H9 (cell line): ENCODE measurements around the gene GRK1. TPM values are rescaled to one million over a fixed set of nuclear protein-coding genes. Genes with fewer than 3 reads are reported as not detected.

Source experiments
- DNase-seq: peaks from one replicate; pipeline ENCODE4 v3.0.0-alpha.2; 2017
- H2AFZ ChIP-seq: one replicate; pipeline ENCODE4 v1.6.1; 2013; ENCODE audit warnings: mild to moderate bottlenecking, low read length, control low read depth, moderate library complexity
- H2AK5ac ChIP-seq: 2 replicates; pipeline ENCODE4 v1.6.1; 2013; ENCODE audit warnings: low read length, control low read depth, mixed read lengths; ENCODE audit not compliant: insufficient read length
- H2BK120ac ChIP-seq: one replicate; pipeline ENCODE4 v1.6.1; 2013; ENCODE audit warnings: low read depth, mild to moderate bottlenecking, low read length, control low read depth, inconsistent platforms; ENCODE audit not compliant: poor library complexity, severe bottlenecking
- H2BK12ac ChIP-seq: 2 replicates; pipeline ENCODE4 v1.6.1; 2013; ENCODE audit warnings: low read length, control low read depth, mixed read lengths, low read depth; ENCODE audit not compliant: insufficient read length
- H2BK15ac ChIP-seq: 2 replicates; pipeline ENCODE4 v1.6.1; 2013; ENCODE audit warnings: low read depth, low read length, control low read depth
- H2BK20ac ChIP-seq: one replicate; pipeline ENCODE4 v1.6.1; 2013; ENCODE audit warnings: low read depth, mild to moderate bottlenecking, low read length, control low read depth, inconsistent platforms; ENCODE audit not compliant: poor library complexity, severe bottlenecking
- H2BK5ac ChIP-seq: 2 replicates; pipeline ENCODE4 v1.6.1; 2013; ENCODE audit warnings: low read length, control low read depth, mixed read lengths; ENCODE audit not compliant: insufficient read length
- H3K14ac ChIP-seq: 2 replicates; pipeline ENCODE4 v1.6.1; 2013; ENCODE audit warnings: low read length, control low read depth; ENCODE audit not compliant: insufficient read depth
- H3K18ac ChIP-seq: 2 replicates; pipeline ENCODE4 v1.6.1; 2013; ENCODE audit warnings: low read depth, mild to moderate bottlenecking, mixed read lengths, low read length, control low read depth; ENCODE audit not compliant: insufficient read length
- H3K23ac ChIP-seq: 2 replicates; pipeline ENCODE4 v1.6.1; 2013; ENCODE audit warnings: low read length, control low read depth, mixed read lengths, low read depth; ENCODE audit not compliant: insufficient read length
- H3K23me2 ChIP-seq: 2 replicates; pipeline ENCODE4 v1.6.1; 2013; ENCODE audit warnings: low read depth, mild to moderate bottlenecking, mixed read lengths, low read length, control low read depth; ENCODE audit not compliant: insufficient read length, poor library complexity, severe bottlenecking
- H3K27ac ChIP-seq: 2 replicates; pipeline ENCODE4 v1.5.1; 2013; ENCODE audit warnings: low read length, control low read depth, mixed read lengths, low read depth; ENCODE audit not compliant: insufficient read length
- H3K27me3 ChIP-seq: 2 replicates; pipeline ENCODE4 v1.6.1; 2013; ENCODE audit warnings: low read length, control low read depth, inconsistent platforms; ENCODE audit not compliant: insufficient read depth
- H3K4ac ChIP-seq: 2 replicates; pipeline ENCODE4 v1.6.1; 2013; ENCODE audit warnings: low read depth, mild to moderate bottlenecking, control low read depth, inconsistent platforms, low read length, moderate library complexity
- H3K4me1 ChIP-seq: 2 replicates; pipeline ENCODE4 v1.6.1; 2013; ENCODE audit warnings: low read length, control low read depth, inconsistent platforms; ENCODE audit not compliant: insufficient read depth
- H3K4me2 ChIP-seq: 2 replicates; pipeline ENCODE4 v1.6.1; 2013; ENCODE audit warnings: low read length, control low read depth, mixed read lengths; ENCODE audit not compliant: insufficient read length, insufficient read depth
- H3K56ac ChIP-seq: 2 replicates; pipeline ENCODE4 v1.6.1; 2013; ENCODE audit warnings: low read depth, mild to moderate bottlenecking, mixed read lengths, low read length, control low read depth; ENCODE audit not compliant: insufficient read length
- H3K79me1 ChIP-seq: 2 replicates; pipeline ENCODE4 v1.6.1; 2013; ENCODE audit warnings: low read depth, mild to moderate bottlenecking, moderate library complexity, low read length, control low read depth, inconsistent platforms; ENCODE audit not compliant: insufficient read depth, poor library complexity, severe bottlenecking
- H3K79me2 ChIP-seq: 2 replicates; pipeline ENCODE4 v1.6.1; 2013; ENCODE audit warnings: low read length, control low read depth, inconsistent platforms; ENCODE audit not compliant: insufficient read depth
- H3K9ac ChIP-seq: 2 replicates; pipeline ENCODE4 v1.6.1; 2013; ENCODE audit warnings: low read length, control low read depth, mixed read lengths; ENCODE audit not compliant: insufficient read length; ENCODE audit errors: extremely low read depth
- H3K9me3 ChIP-seq: one replicate; pipeline ENCODE4 v1.6.1; 2013; ENCODE audit warnings: low read depth, low read length, inconsistent platforms; ENCODE audit not compliant: control insufficient read depth
- H3T11ph ChIP-seq: one replicate; pipeline ENCODE4 v1.6.1; 2013; ENCODE audit warnings: mild to moderate bottlenecking, low read length, control low read depth, inconsistent platforms
- H4K20me1 ChIP-seq: one replicate; pipeline ENCODE4 v1.6.1; 2013; ENCODE audit not compliant: control insufficient read depth, insufficient read length, insufficient read depth
- H4K5ac ChIP-seq: 2 replicates; pipeline ENCODE4 v1.6.1; 2013; ENCODE audit warnings: low read depth, mild to moderate bottlenecking, mixed read lengths, low read length, control low read depth; ENCODE audit not compliant: insufficient read length
- H4K8ac ChIP-seq: replicated peaks from 2 replicates; pipeline ENCODE4 v1.6.1; 2013; ENCODE audit warnings: low read length, control low read depth, mixed read lengths, low read depth; ENCODE audit not compliant: insufficient read length
- H4K91ac ChIP-seq: 2 replicates; pipeline ENCODE4 v1.6.1; 2013; ENCODE audit warnings: low read depth, mild to moderate bottlenecking, moderate library complexity, mixed read lengths, low read length, control low read depth; ENCODE audit not compliant: insufficient read length
- H3K27ac Mint-ChIP-seq, 3 experiments: 2 replicates in 2 of 3; 3 replicates in 1 of 3; pipeline ENCODE4 v1.8.0; 2020 to 2021; ENCODE audit warnings: mixed read lengths in 3 of 3, mild to moderate bottlenecking in 1 of 3, moderate library complexity in 1 of 3
- H3K27me3 Mint-ChIP-seq: 2 replicates; pipeline ENCODE4 v1.8.0; 2021; ENCODE audit warnings: low read depth, mild to moderate bottlenecking, moderate library complexity, mixed read lengths
- H3K36me3 Mint-ChIP-seq, 3 experiments: 2 replicates in 2 of 3; 3 replicates in 1 of 3; pipeline ENCODE4 v1.8.0; 2020 to 2021; ENCODE audit warnings: low read depth in 3 of 3, mixed read lengths in 3 of 3; ENCODE audit not compliant: insufficient read depth in 1 of 3
- H3K4me1 Mint-ChIP-seq, 2 experiments: 2 replicates each; pipeline ENCODE4 v1.8.0; 2020; ENCODE audit warnings: mixed read lengths in 2 of 2
- H3K4me3 Mint-ChIP-seq, 2 experiments: 2 replicates in 1 of 2; 3 replicates in 1 of 2; pipeline ENCODE4 v1.8.0; 2020 to 2021; ENCODE audit warnings: mild to moderate bottlenecking in 2 of 2, mixed read lengths in 2 of 2, moderate library complexity in 1 of 2
- H3K9me3 Mint-ChIP-seq, 2 experiments: 2 replicates in 1 of 2; 3 replicates in 1 of 2; pipeline ENCODE4 v1.8.0; 2020; ENCODE audit warnings: mild to moderate bottlenecking in 2 of 2, mixed read lengths in 2 of 2, moderate library complexity in 1 of 2
- WGBS: extraction: QIAGEN DNeasy Blood & Tissue Kit; methylation state at CpG from one replicate; pipeline ENCODE4 v1.1.7; 2013; ENCODE audit warnings: missing lambda C conversion rate, low lambda C conversion rate, mixed read lengths; ENCODE audit not compliant: insufficient read length; ENCODE audit errors: extremely low coverage; 5-methylcytosine and 5-hydroxymethylcytosine counted together
- total RNA-seq: library from RNA; stranded (reverse); gene quantifications from 2 replicates; pipeline ENCODE4 v1.2.1, GENCODE V29; 2021
- TF ChIP-seq, protein P1 (sequence below): fragments of 200-600 bp; sonication (generic); conservative IDR thresholded peaks from 3 replicates; pipeline ENCODE4 v1.8.0; 2021; ENCODE audit warnings: antibody characterized with exemption, mild to moderate bottlenecking

GRK1 gene
- total RNA-seq, 1 experiment from 2014 or later, result 0.31 TPM

DNA sequence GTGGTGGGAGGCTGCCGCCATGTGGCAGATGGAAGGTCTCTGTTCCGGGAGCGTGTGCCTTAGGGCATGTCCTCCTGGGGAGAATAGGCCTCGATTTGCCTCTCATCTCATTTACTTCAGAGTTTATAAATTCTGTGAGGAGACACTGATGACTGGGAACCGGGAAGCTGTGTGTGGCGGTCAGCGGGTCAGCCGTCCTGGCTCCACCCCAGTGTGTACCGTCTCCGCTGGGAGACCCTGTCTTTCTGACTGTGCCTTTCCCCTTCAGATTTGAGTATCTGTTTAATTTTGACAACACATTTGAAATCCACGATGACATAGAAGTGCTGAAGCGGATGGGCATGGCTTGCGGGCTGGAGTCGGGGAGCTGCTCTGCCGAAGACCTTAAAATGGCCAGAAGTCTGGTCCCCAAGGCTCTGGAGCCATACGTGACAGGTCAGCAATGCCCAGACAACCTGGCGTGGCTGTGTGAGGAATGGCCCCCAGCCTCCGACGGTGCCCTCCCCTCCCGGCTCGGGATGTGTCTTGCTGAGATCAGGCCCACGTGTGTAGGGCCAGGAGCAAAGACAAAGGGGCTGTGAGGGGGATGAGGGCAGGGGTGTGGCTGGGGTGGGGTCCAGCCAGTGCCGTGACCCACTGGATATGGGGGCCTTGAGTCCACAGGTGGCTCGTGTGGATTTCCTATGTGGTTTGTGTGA is 30.6 kb upstream of the GRK1 start:
- WGBS, result no CpG with 5 or more reads among the region's 24 CpGs

More for the DNA sequence above, 30.6 kb upstream of the GRK1 start:
- Histone ChIP-seq H3K79me1 (no peaks in the 10 kb centered on the region), H3K9me3 (no peaks in the 10 kb centered on the region), H2AFZ (no peak overlapping the region), H3K9ac (no peak overlapping the region), H3K56ac (no peak overlapping the region), H2BK12ac (no peak overlapping the region), H3K27ac (no peak overlapping the region), H3K4me2 (no peak overlapping the region), H4K5ac (no peak overlapping the region), H3K14ac (no peak overlapping the region), H4K91ac (no peak overlapping the region), H3K23ac (no peak overlapping the region), H4K8ac (no peak overlapping the region), H3K4me1 (no peaks in the 10 kb centered on the region), H3K4ac (no peak overlapping the region), H3K23me2 (no peaks in the 10 kb centered on the region), H3T11ph (no peak overlapping the region), H2BK15ac (no peak overlapping the region), H3K27me3 (no peaks in the 10 kb centered on the region), H3K79me2 (no peaks in the 10 kb centered on the region), H2BK20ac (no peak overlapping the region), H3K18ac (no peak overlapping the region), H2BK5ac (no peak overlapping the region), H2BK120ac (no peak overlapping the region), H2AK5ac (no peak overlapping the region), H4K20me1 (no peaks in the 10 kb centered on the region)
- H3K27me3 Mint-ChIP-seq, result no peaks in the 10 kb centered on the region
- TF ChIP-seq, protein P1, sequence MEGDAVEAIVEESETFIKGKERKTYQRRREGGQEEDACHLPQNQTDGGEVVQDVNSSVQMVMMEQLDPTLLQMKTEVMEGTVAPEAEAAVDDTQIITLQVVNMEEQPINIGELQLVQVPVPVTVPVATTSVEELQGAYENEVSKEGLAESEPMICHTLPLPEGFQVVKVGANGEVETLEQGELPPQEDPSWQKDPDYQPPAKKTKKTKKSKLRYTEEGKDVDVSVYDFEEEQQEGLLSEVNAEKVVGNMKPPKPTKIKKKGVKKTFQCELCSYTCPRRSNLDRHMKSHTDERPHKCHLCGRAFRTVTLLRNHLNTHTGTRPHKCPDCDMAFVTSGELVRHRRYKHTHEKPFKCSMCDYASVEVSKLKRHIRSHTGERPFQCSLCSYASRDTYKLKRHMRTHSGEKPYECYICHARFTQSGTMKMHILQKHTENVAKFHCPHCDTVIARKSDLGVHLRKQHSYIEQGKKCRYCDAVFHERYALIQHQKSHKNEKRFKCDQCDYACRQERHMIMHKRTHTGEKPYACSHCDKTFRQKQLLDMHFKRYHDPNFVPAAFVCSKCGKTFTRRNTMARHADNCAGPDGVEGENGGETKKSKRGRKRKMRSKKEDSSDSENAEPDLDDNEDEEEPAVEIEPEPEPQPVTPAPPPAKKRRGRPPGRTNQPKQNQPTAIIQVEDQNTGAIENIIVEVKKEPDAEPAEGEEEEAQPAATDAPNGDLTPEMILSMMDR, result no peak
- H3K4me3 Mint-ChIP-seq, result no peak overlapping the region
- peaks cover 0 to 16% of the 10 kb centered on the region in 2 experiments; a peak in 2 of 5 replicates for H3K9me3 Mint-ChIP-seq
- H3K4me1 Mint-ChIP-seq, result no peaks in the 10 kb centered on the region
- DNase-seq, result no peak
- no peak overlapping the region for H3K27ac Mint-ChIP-seq
- peaks cover 62 to 91% (median 89%) of the 10 kb centered on the region in 3 experiments; a peak in 6 of 7 replicates for H3K36me3 Mint-ChIP-seq
